ENCODE data around the gene TAL1.

DNA sequence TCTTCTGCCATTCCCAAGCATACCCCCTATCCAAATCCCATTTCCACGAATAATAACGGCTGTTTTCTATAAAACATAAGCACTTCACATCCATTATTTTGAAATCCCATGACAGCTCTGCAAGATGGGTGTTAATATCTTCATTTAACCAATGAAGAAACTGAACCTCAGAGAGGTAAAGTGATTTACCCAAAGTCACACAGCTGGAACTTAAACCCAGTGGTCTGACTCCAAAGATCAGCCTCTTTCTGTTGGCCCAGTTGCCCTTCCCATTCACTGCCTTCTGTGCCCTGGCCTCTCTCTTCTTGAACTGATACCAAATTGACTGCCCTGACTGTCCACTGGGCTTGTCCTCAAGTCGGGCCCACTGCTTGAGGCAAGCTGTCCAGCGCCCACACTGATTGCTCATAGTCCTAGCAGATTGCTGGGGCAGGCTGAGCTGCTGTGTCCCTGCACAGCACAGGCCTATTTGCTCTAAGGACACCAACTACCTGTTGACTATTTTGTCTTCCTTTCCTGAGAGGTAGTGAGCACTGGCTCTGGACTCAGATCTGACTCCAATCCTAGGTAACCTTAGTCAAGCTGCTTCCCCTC is 19.3 kb downstream of the TAL1 start:
- TF ChIP-seq, protein P1, sequence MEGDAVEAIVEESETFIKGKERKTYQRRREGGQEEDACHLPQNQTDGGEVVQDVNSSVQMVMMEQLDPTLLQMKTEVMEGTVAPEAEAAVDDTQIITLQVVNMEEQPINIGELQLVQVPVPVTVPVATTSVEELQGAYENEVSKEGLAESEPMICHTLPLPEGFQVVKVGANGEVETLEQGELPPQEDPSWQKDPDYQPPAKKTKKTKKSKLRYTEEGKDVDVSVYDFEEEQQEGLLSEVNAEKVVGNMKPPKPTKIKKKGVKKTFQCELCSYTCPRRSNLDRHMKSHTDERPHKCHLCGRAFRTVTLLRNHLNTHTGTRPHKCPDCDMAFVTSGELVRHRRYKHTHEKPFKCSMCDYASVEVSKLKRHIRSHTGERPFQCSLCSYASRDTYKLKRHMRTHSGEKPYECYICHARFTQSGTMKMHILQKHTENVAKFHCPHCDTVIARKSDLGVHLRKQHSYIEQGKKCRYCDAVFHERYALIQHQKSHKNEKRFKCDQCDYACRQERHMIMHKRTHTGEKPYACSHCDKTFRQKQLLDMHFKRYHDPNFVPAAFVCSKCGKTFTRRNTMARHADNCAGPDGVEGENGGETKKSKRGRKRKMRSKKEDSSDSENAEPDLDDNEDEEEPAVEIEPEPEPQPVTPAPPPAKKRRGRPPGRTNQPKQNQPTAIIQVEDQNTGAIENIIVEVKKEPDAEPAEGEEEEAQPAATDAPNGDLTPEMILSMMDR (IDR thresholded peaks at IDR 0.05; ENCODE audit: low read length): no peak
- TF ChIP-seq EZH2 (IDR thresholded peaks at IDR 0.05; ENCODE audit: borderline replicate concordance, low read length): no peak

Measured in OCI-LY1 (cell line).